Measurements from ENCODE around the gene SLC12A3.

DNA sequence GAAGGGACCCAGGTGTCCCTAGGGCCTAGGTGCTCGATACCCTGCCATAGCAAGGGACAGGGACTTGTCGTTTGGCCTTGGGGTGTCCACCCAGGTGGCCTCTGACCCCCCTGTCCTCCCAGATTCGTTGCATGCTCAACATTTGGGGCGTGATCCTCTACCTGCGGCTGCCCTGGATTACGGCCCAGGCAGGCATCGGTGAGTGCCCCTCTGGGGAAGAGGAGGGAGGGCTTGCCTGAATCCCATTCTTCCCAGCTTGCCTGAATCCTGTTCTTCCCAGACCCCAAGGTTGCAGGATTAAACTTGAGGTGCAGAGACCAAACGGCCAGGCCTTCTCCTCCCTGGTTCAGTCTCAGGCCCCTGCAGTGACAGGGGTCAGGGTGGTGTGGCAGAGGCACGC, 3.2 kb downstream of the SLC12A3 start:
- TF ChIP-seq, protein P1, sequence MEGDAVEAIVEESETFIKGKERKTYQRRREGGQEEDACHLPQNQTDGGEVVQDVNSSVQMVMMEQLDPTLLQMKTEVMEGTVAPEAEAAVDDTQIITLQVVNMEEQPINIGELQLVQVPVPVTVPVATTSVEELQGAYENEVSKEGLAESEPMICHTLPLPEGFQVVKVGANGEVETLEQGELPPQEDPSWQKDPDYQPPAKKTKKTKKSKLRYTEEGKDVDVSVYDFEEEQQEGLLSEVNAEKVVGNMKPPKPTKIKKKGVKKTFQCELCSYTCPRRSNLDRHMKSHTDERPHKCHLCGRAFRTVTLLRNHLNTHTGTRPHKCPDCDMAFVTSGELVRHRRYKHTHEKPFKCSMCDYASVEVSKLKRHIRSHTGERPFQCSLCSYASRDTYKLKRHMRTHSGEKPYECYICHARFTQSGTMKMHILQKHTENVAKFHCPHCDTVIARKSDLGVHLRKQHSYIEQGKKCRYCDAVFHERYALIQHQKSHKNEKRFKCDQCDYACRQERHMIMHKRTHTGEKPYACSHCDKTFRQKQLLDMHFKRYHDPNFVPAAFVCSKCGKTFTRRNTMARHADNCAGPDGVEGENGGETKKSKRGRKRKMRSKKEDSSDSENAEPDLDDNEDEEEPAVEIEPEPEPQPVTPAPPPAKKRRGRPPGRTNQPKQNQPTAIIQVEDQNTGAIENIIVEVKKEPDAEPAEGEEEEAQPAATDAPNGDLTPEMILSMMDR (IDR thresholded peaks at IDR 0.05), result no peak
- TF ChIP-seq JUNB (IDR thresholded peaks at IDR 0.05), result no peak
- TF ChIP-seq, protein P2, sequence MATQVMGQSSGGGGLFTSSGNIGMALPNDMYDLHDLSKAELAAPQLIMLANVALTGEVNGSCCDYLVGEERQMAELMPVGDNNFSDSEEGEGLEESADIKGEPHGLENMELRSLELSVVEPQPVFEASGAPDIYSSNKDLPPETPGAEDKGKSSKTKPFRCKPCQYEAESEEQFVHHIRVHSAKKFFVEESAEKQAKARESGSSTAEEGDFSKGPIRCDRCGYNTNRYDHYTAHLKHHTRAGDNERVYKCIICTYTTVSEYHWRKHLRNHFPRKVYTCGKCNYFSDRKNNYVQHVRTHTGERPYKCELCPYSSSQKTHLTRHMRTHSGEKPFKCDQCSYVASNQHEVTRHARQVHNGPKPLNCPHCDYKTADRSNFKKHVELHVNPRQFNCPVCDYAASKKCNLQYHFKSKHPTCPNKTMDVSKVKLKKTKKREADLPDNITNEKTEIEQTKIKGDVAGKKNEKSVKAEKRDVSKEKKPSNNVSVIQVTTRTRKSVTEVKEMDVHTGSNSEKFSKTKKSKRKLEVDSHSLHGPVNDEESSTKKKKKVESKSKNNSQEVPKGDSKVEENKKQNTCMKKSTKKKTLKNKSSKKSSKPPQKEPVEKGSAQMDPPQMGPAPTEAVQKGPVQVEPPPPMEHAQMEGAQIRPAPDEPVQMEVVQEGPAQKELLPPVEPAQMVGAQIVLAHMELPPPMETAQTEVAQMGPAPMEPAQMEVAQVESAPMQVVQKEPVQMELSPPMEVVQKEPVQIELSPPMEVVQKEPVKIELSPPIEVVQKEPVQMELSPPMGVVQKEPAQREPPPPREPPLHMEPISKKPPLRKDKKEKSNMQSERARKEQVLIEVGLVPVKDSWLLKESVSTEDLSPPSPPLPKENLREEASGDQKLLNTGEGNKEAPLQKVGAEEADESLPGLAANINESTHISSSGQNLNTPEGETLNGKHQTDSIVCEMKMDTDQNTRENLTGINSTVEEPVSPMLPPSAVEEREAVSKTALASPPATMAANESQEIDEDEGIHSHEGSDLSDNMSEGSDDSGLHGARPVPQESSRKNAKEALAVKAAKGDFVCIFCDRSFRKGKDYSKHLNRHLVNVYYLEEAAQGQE (IDR thresholded peaks at IDR 0.05), result no peak
- TF ChIP-seq, protein P3, sequence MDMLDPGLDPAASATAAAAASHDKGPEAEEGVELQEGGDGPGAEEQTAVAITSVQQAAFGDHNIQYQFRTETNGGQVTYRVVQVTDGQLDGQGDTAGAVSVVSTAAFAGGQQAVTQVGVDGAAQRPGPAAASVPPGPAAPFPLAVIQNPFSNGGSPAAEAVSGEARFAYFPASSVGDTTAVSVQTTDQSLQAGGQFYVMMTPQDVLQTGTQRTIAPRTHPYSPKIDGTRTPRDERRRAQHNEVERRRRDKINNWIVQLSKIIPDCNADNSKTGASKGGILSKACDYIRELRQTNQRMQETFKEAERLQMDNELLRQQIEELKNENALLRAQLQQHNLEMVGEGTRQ (IDR thresholded peaks at IDR 0.05), result no peak
- no peak for TF ChIP-seq POLR2A (IDR thresholded peaks at IDR 0.05; ENCODE audit: low read length)
- TF ChIP-seq RFX5 (IDR thresholded peaks at IDR 0.05), result no peak
- TF ChIP-seq, protein P4, sequence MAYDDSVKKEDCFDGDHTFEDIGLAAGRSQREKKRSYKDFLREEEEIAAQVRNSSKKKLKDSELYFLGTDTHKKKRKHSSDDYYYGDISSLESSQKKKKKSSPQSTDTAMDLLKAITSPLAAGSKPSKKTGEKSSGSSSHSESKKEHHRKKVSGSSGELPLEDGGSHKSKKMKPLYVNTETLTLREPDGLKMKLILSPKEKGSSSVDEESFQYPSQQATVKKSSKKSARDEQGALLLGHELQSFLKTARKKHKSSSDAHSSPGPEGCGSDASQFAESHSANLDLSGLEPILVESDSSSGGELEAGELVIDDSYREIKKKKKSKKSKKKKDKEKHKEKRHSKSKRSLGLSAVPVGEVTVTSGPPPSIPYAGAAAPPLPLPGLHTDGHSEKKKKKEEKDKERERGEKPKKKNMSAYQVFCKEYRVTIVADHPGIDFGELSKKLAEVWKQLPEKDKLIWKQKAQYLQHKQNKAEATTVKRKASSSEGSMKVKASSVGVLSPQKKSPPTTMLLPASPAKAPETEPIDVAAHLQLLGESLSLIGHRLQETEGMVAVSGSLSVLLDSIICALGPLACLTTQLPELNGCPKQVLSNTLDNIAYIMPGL (CRISPR knock-in tag; IDR thresholded peaks at IDR 0.05; ENCODE audit: borderline replicate concordance), result no peak
- TF ChIP-seq HOXA7 (CRISPR knock-in tag; IDR thresholded peaks at IDR 0.05), result no peak
- TF ChIP-seq RAD21 (conservative IDR thresholded peaks at IDR 0.05 in 1 of 2, IDR thresholded peaks at IDR 0.05 in 1 of 2), result no peak
- TF ChIP-seq MAZ (IDR thresholded peaks at IDR 0.05; ENCODE audit: borderline replicate concordance, low read depth, low read length), result no peak
- TF ChIP-seq HDAC2 (IDR thresholded peaks at IDR 0.05), result no peak
- no peak for TF ChIP-seq BHLHE40 (IDR thresholded peaks at IDR 0.05; ENCODE audit: low read depth, low read length)

All from A549 (cell line).